Measurements from ENCODE around the gene CHPF.

GRCh38 chr2:219498280-219499057 is 45.1 kb downstream of the CHPF start, which contains the start of gene GMPPA:
- TF ChIP-seq CTCF (IDR thresholded peaks at IDR 0.05 in 2 of 3, conservative IDR thresholded peaks at IDR 0.05 in 1 of 3; ENCODE audit: control insufficient read depth in 2 of 3, extremely low read depth in 1 of 3, insufficient read depth in 1 of 3, low read depth in 3 of 3, low read length in 3 of 3) (no peak), EZH2 (IDR thresholded peaks at IDR 0.05; ENCODE audit: borderline replicate concordance, control insufficient read depth, low read depth, low read length) (no peak), SMC3 (IDR thresholded peaks at IDR 0.05; ENCODE audit: borderline replicate concordance, low read length) (no peak), POLR2A (IDR thresholded peaks at IDR 0.05; ENCODE audit: low read depth, low read length) (peak; percentile 92)

Data from GM12878 (cell line).